Measurements from ENCODE around the gene VWA2. TPM values are rescaled to one million over a fixed set of nuclear protein-coding genes. Genes with fewer than 3 reads are reported as not detected.
A peak's percentile ranks its signal among the peaks of the same experiment; 100 is the strongest.

VWA2 gene
- total RNA-seq, 1 experiment from 2014 or later, result not detected

DNA sequence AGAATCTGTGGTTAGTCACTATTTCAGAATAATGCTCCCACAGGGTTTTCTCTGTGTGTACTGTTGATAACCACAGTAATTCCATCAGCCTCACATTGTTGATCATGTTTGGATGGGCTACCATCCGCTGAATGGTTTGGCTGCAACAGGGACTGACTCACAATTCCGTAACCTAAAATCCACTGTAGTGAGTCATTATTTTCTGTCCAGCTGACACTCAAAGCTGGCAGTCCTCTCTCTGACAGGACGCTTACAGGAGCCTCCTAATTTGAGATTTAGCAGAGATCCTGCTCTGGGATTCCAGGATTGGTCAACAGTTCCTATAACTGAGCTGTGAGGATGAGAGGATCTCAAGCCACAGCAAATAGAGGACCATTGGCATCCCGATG lies 32.7 kb downstream of the VWA2 start:
- Histone ChIP-seq H3K9me2 (ENCODE audit: insufficient read depth) (no peaks in the 10 kb centered on the region), H3K27me3 (ENCODE audit: insufficient read depth, low read length) (peaks cover 12% of the 10 kb centered on the region), H3K4me3 (replicated peaks in 1 of 2; ENCODE audit: low read depth in 1 of 2, low read length in 2 of 2) (no peak overlapping the region), H3K79me2 (ENCODE audit: insufficient read depth, low read length) (no peaks in the 10 kb centered on the region), H3K9me3 (ENCODE audit: control insufficient read depth in 1 of 2, insufficient read depth in 1 of 2, low read depth in 1 of 2, low read length in 2 of 2) (no peaks in the 10 kb centered on the region), H2AFZ (ENCODE audit: low read depth, low read length, poor library complexity, severe bottlenecking) (no peak overlapping the region), H3K4me1 (ENCODE audit: control insufficient read depth in 1 of 2, insufficient read depth in 2 of 2, low read length in 2 of 2) (peaks cover 10 to 14% of the 10 kb centered on the region in 2 experiments), H3K4me2 (ENCODE audit: low read length) (peak overlapping the region; percentile 31), H3K36me3 (ENCODE audit: control insufficient read depth in 1 of 2, insufficient read depth in 2 of 2, low read length in 2 of 2) (no peaks in the 10 kb centered on the region), H3K9ac (ENCODE audit: low read length) (no peak overlapping the region), H3K27ac (ENCODE audit: low read depth, low read length) (no peak overlapping the region), H4K20me1 (ENCODE audit: insufficient read depth) (no peaks in the 10 kb centered on the region)
- TF ChIP-seq RAD21 (IDR thresholded peaks at IDR 0.05; ENCODE audit: low read depth) (no peak), TCF7L2 (IDR thresholded peaks at IDR 0.05; ENCODE audit: borderline replicate concordance, extremely low read depth, insufficient read depth, insufficient read length) (no peak), JUND (IDR thresholded peaks at IDR 0.05) (peak; percentile 90), SIN3A (IDR thresholded peaks at IDR 0.05; ENCODE audit: low read depth) (peak; percentile 90), FOSL1 (IDR thresholded peaks at IDR 0.05; ENCODE audit: low read depth) (peak; percentile 94), POLR2AphosphoS5 (IDR thresholded peaks at IDR 0.05; ENCODE audit: low read depth, low read length) (no peak; the same call in 1 of the 2 replicates)
- TF ChIP-seq, protein P1, sequence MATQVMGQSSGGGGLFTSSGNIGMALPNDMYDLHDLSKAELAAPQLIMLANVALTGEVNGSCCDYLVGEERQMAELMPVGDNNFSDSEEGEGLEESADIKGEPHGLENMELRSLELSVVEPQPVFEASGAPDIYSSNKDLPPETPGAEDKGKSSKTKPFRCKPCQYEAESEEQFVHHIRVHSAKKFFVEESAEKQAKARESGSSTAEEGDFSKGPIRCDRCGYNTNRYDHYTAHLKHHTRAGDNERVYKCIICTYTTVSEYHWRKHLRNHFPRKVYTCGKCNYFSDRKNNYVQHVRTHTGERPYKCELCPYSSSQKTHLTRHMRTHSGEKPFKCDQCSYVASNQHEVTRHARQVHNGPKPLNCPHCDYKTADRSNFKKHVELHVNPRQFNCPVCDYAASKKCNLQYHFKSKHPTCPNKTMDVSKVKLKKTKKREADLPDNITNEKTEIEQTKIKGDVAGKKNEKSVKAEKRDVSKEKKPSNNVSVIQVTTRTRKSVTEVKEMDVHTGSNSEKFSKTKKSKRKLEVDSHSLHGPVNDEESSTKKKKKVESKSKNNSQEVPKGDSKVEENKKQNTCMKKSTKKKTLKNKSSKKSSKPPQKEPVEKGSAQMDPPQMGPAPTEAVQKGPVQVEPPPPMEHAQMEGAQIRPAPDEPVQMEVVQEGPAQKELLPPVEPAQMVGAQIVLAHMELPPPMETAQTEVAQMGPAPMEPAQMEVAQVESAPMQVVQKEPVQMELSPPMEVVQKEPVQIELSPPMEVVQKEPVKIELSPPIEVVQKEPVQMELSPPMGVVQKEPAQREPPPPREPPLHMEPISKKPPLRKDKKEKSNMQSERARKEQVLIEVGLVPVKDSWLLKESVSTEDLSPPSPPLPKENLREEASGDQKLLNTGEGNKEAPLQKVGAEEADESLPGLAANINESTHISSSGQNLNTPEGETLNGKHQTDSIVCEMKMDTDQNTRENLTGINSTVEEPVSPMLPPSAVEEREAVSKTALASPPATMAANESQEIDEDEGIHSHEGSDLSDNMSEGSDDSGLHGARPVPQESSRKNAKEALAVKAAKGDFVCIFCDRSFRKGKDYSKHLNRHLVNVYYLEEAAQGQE (IDR thresholded peaks at IDR 0.05; ENCODE audit: low read depth), result no peak
- TF ChIP-seq, protein P2, sequence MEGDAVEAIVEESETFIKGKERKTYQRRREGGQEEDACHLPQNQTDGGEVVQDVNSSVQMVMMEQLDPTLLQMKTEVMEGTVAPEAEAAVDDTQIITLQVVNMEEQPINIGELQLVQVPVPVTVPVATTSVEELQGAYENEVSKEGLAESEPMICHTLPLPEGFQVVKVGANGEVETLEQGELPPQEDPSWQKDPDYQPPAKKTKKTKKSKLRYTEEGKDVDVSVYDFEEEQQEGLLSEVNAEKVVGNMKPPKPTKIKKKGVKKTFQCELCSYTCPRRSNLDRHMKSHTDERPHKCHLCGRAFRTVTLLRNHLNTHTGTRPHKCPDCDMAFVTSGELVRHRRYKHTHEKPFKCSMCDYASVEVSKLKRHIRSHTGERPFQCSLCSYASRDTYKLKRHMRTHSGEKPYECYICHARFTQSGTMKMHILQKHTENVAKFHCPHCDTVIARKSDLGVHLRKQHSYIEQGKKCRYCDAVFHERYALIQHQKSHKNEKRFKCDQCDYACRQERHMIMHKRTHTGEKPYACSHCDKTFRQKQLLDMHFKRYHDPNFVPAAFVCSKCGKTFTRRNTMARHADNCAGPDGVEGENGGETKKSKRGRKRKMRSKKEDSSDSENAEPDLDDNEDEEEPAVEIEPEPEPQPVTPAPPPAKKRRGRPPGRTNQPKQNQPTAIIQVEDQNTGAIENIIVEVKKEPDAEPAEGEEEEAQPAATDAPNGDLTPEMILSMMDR (IDR thresholded peaks at IDR 0.05 in 2 of 3, conservative IDR thresholded peaks at IDR 0.05 in 1 of 3; ENCODE audit: borderline replicate concordance in 1 of 3, insufficient read depth in 1 of 3, low read depth in 2 of 3, low read length in 2 of 3), result no peak
- TF ChIP-seq, protein P3, sequence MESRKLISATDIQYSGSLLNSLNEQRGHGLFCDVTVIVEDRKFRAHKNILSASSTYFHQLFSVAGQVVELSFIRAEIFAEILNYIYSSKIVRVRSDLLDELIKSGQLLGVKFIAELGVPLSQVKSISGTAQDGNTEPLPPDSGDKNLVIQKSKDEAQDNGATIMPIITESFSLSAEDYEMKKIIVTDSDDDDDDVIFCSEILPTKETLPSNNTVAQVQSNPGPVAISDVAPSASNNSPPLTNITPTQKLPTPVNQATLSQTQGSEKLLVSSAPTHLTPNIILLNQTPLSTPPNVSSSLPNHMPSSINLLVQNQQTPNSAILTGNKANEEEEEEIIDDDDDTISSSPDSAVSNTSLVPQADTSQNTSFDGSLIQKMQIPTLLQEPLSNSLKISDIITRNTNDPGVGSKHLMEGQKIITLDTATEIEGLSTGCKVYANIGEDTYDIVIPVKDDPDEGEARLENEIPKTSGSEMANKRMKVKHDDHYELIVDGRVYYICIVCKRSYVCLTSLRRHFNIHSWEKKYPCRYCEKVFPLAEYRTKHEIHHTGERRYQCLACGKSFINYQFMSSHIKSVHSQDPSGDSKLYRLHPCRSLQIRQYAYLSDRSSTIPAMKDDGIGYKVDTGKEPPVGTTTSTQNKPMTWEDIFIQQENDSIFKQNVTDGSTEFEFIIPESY (IDR thresholded peaks at IDR 0.05; ENCODE audit: extremely low read depth, insufficient replicate concordance, low read length), result no peak
- intact Hi-C loops (cut with micrococcal nuclease), result no loop called here
- DNase-seq (ENCODE audit: low read depth, low spot score), result peak; percentile 42
- BruUV-seq (replicated peaks), result no TSS peak
- CTCF ChIA-PET, result interaction anchor here (1.7 kb wide), 1 partner anchor 32 kb away, joined by 9 read pairs; no protein-coding TSS in a partner anchor
- RAD21 ChIA-PET (ENCODE audit: low non-redundant PET in 1 of 2, low total read pairs in 2 of 2, uncharacterized antibody in 2 of 2, unreplicated experiment in 2 of 2), result interaction anchor here in 1 of 2 experiments (0.6 kb wide), 1 partner anchor 34 kb away, joined by 3 read pairs; no protein-coding TSS in a partner anchor
- peak; percentile 75 for ATAC-seq
- POLR2A ChIA-PET, result interaction anchor here (1.0 kb wide), 1 partner anchor 98 kb away, joined by 5 read pairs; the partner anchor contains the start of gene CCDC186

All from HCT116 (cell line).